Liver (tissue), 9 donors: Measurements from ENCODE around the gene SEPHS2. TPM values are rescaled to one million over a fixed set of nuclear protein-coding genes. Genes with fewer than 3 reads are reported as not detected.

Experiments
- DNase-seq: peaks from one replicate; pipeline ENCODE4 v3.0.0-alpha.2; 2017; ENCODE audit warnings: low spot score
- H3K27ac ChIP-seq, 2 donors: one replicate each; pipeline ENCODE4 v1.7.0; 2013; ENCODE audit warnings: inconsistent platforms in 2 of 2, low read length in 2 of 2, control low read depth in 1 of 2, low read depth in 1 of 2, mild to moderate bottlenecking in 1 of 2
- H3K27me3 ChIP-seq, 4 donors: one replicate each; pipeline versions ENCODE4 v1.6.1 to v1.7.0; 2013; ENCODE audit warnings: low read length in 3 of 4, inconsistent platforms in 1 of 4, mild to moderate bottlenecking in 1 of 4, moderate library complexity in 1 of 4; ENCODE audit not compliant: control insufficient read depth in 4 of 4, insufficient read depth in 4 of 4
- H3K36me3 ChIP-seq, 4 donors: one replicate each; pipeline versions ENCODE4 v1.6.1 to v1.7.0; 2013; ENCODE audit warnings: low read length in 3 of 4, mild to moderate bottlenecking in 3 of 4, low read depth in 1 of 4, moderate library complexity in 1 of 4; ENCODE audit not compliant: control insufficient read depth in 4 of 4, insufficient read depth in 3 of 4
- H3K4me1 ChIP-seq, 4 donors: one replicate each; pipeline versions ENCODE4 v1.6.1 to v1.7.0; 2013; ENCODE audit warnings: low read length in 3 of 4, mild to moderate bottlenecking in 3 of 4, moderate library complexity in 1 of 4; ENCODE audit not compliant: control insufficient read depth in 4 of 4, insufficient read depth in 4 of 4
- H3K4me3 ChIP-seq, 3 donors: one replicate each; pipeline versions ENCODE4 v1.6.1 to v1.7.0; 2013; ENCODE audit warnings: low read length in 3 of 3, control low read depth in 1 of 3, low read depth in 1 of 3, mild to moderate bottlenecking in 1 of 3
- H3K9ac ChIP-seq, 2 donors: one replicate each; pipeline ENCODE4 v1.7.0; 2013; ENCODE audit warnings: low read length in 2 of 2, mild to moderate bottlenecking in 2 of 2, moderate library complexity in 2 of 2, control low read depth in 1 of 2, low read depth in 1 of 2
- H3K9me3 ChIP-seq, 4 donors: one replicate each; pipeline versions ENCODE4 v1.6.1 to v1.7.0; 2013; ENCODE audit warnings: low read length in 3 of 4; ENCODE audit not compliant: control insufficient read depth in 4 of 4
- ATF3 ChIP-seq: IDR thresholded peaks from 2 replicates; pipeline ENCODE4 v1.6.1; 2016; ENCODE audit warnings: antibody characterized with exemption
- CTCF ChIP-seq: fragments of 150-350 bp; IDR thresholded peaks from 2 replicates; pipeline ENCODE4 v1.5.1; 2017; ENCODE audit warnings: improper control_type of control experiment, low read depth, low read length; ENCODE audit not compliant: missing input control
- EGR1 ChIP-seq, 2 donors: IDR thresholded peaks; 2 replicates each; pipeline ENCODE4 v1.6.1; 2016 to 2018; ENCODE audit warnings: antibody characterized with exemption in 2 of 2, low read depth in 2 of 2
- GABPA ChIP-seq, 2 donors: IDR thresholded peaks in 1 of 2; conservative IDR thresholded peaks in 1 of 2; 2 replicates each; pipeline ENCODE4 v1.6.1; 2016; ENCODE audit warnings: antibody characterized with exemption in 2 of 2, mild to moderate bottlenecking in 1 of 2, moderate library complexity in 1 of 2
- HNF4G ChIP-seq: IDR thresholded peaks from 2 replicates; pipeline ENCODE4 v1.6.1; 2016; ENCODE audit warnings: antibody characterized with exemption
- JUND ChIP-seq, 2 donors: IDR thresholded peaks; 2 replicates each; pipeline ENCODE4 v1.6.1; 2016; ENCODE audit warnings: antibody characterized with exemption in 2 of 2
- MAX ChIP-seq: IDR thresholded peaks from 2 replicates; pipeline ENCODE4 v1.6.1; 2016; ENCODE audit warnings: antibody characterized with exemption
- NR2F2 ChIP-seq: IDR thresholded peaks from 2 replicates; pipeline ENCODE4 v1.6.1; 2016; ENCODE audit warnings: antibody characterized with exemption
- RAD21 ChIP-seq, 2 donors: IDR thresholded peaks; 2 replicates each; pipeline ENCODE4 v1.6.1; 2016; ENCODE audit warnings: antibody characterized with exemption in 2 of 2, mild to moderate bottlenecking in 2 of 2
- REST ChIP-seq: IDR thresholded peaks from 2 replicates; pipeline ENCODE4 v1.6.1; 2016; ENCODE audit warnings: antibody characterized with exemption, mild to moderate bottlenecking
- RXRA ChIP-seq, 2 donors: IDR thresholded peaks; 2 replicates each; pipeline ENCODE4 v1.6.1; 2017 to 2018; ENCODE audit warnings: antibody characterized with exemption in 2 of 2, mild to moderate bottlenecking in 1 of 2
- SP1 ChIP-seq: IDR thresholded peaks from 2 replicates; pipeline ENCODE4 v1.6.1; 2018; ENCODE audit warnings: antibody characterized with exemption, mild to moderate bottlenecking
- TAF1 ChIP-seq: conservative IDR thresholded peaks from 2 replicates; pipeline ENCODE4 v1.6.1; 2016; ENCODE audit warnings: antibody characterized with exemption, mild to moderate bottlenecking
- YY1 ChIP-seq: IDR thresholded peaks from 2 replicates; pipeline ENCODE4 v1.6.1; 2016; ENCODE audit warnings: antibody characterized with exemption, mild to moderate bottlenecking
- WGBS: extraction: QIAGEN DNeasy Blood & Tissue Kit; methylation state at CpG from one replicate; pipeline ENCODE4 v1.1.7; 2013; 5-methylcytosine and 5-hydroxymethylcytosine counted together
- polyA plus RNA-seq, 2 donors: library from polyadenylated mRNA; stranded (reverse) in 1 of 2; unstranded in 1 of 2; fragments of 200-250 nt in 1 of 2; fragments of >200 nt in 1 of 2; fragmentation: Nextera tagmentation in 1 of 2; extraction: Ambion mirVana in 1 of 2; gene quantifications; one replicate each; pipeline versions ENCODE4 v1.2.1 to v1.2.3, GENCODE V29; 2013 to 2015
- total RNA-seq, 2 donors: library from RNA; depleted of rRNA; stranded (reverse); fragments of >200 nt; gene quantifications; one replicate each; pipeline ENCODE4 v1.2.3, GENCODE V29; 2014
- TF ChIP-seq, protein P1 (sequence below): IDR thresholded peaks from 2 replicates; pipeline ENCODE4 v1.6.1; 2016; ENCODE audit warnings: antibody characterized with exemption
- donor health status: healthy.
- donor health status: healthy.
- donor health status: healthy.
- donor health status: healthy.
- donor health status: healthy.

The SEPHS2 gene
- total and polyA plus RNA-seq, 4 donors = 50.1 to 241 (median 132) TPM

GRCh38 chr16:30414159-30414558 is 31.5 kb downstream of the SEPHS2 start:
- H3K36me3 ChIP-seq = peaks cover 0 to 2% (median under 1%) of the 10 kb centered on the region in 4 donors
- no peaks in the 10 kb centered on the region for H3K27me3 ChIP-seq
- H3K9me3 ChIP-seq = no peaks in the 10 kb centered on the region
- H3K27ac ChIP-seq = no peak overlapping the region
- no peak for TF ChIP-seq JUND (IDR thresholded peaks at IDR 0.05)
- TF ChIP-seq HNF4G = no peak
- no peak for TF ChIP-seq YY1
- no peak for TF ChIP-seq MAX
- no peak for TF ChIP-seq TAF1
- TF ChIP-seq, protein P1, sequence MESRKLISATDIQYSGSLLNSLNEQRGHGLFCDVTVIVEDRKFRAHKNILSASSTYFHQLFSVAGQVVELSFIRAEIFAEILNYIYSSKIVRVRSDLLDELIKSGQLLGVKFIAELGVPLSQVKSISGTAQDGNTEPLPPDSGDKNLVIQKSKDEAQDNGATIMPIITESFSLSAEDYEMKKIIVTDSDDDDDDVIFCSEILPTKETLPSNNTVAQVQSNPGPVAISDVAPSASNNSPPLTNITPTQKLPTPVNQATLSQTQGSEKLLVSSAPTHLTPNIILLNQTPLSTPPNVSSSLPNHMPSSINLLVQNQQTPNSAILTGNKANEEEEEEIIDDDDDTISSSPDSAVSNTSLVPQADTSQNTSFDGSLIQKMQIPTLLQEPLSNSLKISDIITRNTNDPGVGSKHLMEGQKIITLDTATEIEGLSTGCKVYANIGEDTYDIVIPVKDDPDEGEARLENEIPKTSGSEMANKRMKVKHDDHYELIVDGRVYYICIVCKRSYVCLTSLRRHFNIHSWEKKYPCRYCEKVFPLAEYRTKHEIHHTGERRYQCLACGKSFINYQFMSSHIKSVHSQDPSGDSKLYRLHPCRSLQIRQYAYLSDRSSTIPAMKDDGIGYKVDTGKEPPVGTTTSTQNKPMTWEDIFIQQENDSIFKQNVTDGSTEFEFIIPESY = no peak
- TF ChIP-seq REST = no peak
- TF ChIP-seq RAD21 (IDR thresholded peaks at IDR 0.05) = no peak
- no peak for TF ChIP-seq SP1
- TF ChIP-seq NR2F2 = no peak
- TF ChIP-seq RXRA (IDR thresholded peaks at IDR 0.05) = no peak
- no peak overlapping the region for H3K4me3 ChIP-seq
- H3K4me1 ChIP-seq = peaks cover 5 to 23% (median 11%) of the 10 kb centered on the region in 4 donors
- no peak for DNase-seq
- 91% methylated on average over 5 of the region's 5 CpGs for WGBS
- H3K9ac ChIP-seq = no peak overlapping the region

DNA sequence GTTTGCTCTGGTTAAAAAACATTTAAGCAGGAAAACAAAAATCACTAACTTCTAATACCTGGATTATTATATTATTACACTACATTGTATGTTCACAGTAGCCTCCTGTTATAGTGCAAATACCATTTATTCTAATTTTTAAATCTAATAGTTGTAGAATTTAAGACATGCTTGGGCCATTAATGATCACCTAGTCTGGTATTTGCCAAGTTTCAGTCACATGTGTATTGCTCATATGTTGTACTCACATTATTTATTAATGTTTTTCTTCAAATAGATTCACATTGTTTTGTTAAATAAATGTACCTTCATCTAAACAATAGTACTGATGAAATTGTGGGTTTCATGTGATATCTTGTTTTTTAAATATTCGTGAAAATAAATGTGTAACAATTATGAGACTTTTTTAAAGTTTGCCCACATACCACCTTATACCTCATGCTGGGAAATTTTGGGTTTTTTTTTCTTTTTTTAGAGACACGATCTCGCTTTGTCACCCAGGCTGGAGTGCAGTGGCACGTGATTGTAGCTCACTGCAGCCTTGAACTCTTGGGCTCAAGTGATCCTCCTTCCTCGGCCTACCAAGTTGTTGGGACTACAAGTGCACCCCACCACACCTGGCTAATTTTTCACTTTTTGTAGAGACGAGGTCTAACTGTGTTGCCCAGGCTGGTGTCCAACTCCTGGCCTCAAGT is 32.4 kb downstream of the SEPHS2 start:
- H3K27ac ChIP-seq = peak overlapping the region; percentile 23
- TF ChIP-seq RAD21 (IDR thresholded peaks at IDR 0.05) = no peak
- no peak for TF ChIP-seq CTCF
- TF ChIP-seq, protein P1 = no peak
- TF ChIP-seq ATF3 = no peak
- no peak for TF ChIP-seq GABPA (IDR thresholded peaks at IDR 0.05 in 1 of 2, conservative IDR thresholded peaks at IDR 0.05 in 1 of 2)
- no peak for TF ChIP-seq RXRA (IDR thresholded peaks at IDR 0.05)
- TF ChIP-seq JUND (IDR thresholded peaks at IDR 0.05) = no peak
- no peak for TF ChIP-seq EGR1 (IDR thresholded peaks at IDR 0.05; ENCODE audit: low read depth in 2 of 2)
- no peak for TF ChIP-seq HNF4G
- H3K4me3 ChIP-seq = no peak overlapping the region
- WGBS = 89% methylated on average over 6 of the region's 6 CpGs
- H3K36me3 ChIP-seq = peaks cover 0 to 2% (median under 1%) of the 10 kb centered on the region in 4 donors
- H3K9me3 ChIP-seq = no peaks in the 10 kb centered on the region
- H3K27me3 ChIP-seq = no peaks in the 10 kb centered on the region
- no peak for DNase-seq
- H3K4me1 ChIP-seq = peaks cover 8 to 28% (median 15%) of the 10 kb centered on the region in 4 donors
- no peak overlapping the region for H3K9ac ChIP-seq
